Renal cortex interstitium (tissue), 15 donors: ENCODE measurements around the gene SEBOX. TPM values are rescaled to one million over a fixed set of nuclear protein-coding genes. Genes with fewer than 3 reads are reported as not detected.

Experiments
- DNase-seq, 11 donors: peaks; one replicate each; pipeline ENCODE4 v3.0.0-alpha.2; 2013; ENCODE audit warnings: low read depth in 9 of 11, low spot score in 4 of 11; ENCODE audit errors: extremely low read depth in 1 of 11
- long read RNA-seq, 16 experiments: transcript quantifications; one replicate each; lab custom pipeline, GENCODE V29; 2026
- polyA plus RNA-seq, 3 donors: library from polyadenylated mRNA; unstranded; fragments of 120-200 nt; gene quantifications; one replicate each; pipeline ENCODE4 v1.2.1, GENCODE V29; 2013; ENCODE audit not compliant: insufficient read length in 3 of 3

Gene SEBOX, protein sequence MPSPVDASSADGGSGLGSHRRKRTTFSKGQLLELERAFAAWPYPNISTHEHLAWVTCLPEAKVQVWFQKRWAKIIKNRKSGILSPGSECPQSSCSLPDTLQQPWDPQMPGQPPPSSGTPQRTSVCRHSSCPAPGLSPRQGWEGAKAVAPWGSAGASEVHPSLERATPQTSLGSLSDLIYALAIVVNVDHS
- not detected for polyA plus RNA-seq
- long read RNA-seq, donor 1 = 0 reads
- long read RNA-seq, donor 2 = 0 reads
- long read RNA-seq, donor 3 = 0 reads
- long read RNA-seq, donor 4 = 0 reads
- long read RNA-seq, donor 5 = 0 reads
- long read RNA-seq, donor 6 = 0 reads
- long read RNA-seq, donor 7 = 0 reads
- long read RNA-seq, donor 8 = 0 reads
- long read RNA-seq, donor 9 = 0 reads
- long read RNA-seq, donor 10 = 0 reads
- long read RNA-seq, donor 11 = 0 reads
- long read RNA-seq, donor 12 = 0 reads
- long read RNA-seq, donor 13 = 0 reads
- long read RNA-seq, donor 14 = 0 reads
- long read RNA-seq, donor 15 = 0 reads
- long read RNA-seq, donor 16 = 0 reads

DNA sequence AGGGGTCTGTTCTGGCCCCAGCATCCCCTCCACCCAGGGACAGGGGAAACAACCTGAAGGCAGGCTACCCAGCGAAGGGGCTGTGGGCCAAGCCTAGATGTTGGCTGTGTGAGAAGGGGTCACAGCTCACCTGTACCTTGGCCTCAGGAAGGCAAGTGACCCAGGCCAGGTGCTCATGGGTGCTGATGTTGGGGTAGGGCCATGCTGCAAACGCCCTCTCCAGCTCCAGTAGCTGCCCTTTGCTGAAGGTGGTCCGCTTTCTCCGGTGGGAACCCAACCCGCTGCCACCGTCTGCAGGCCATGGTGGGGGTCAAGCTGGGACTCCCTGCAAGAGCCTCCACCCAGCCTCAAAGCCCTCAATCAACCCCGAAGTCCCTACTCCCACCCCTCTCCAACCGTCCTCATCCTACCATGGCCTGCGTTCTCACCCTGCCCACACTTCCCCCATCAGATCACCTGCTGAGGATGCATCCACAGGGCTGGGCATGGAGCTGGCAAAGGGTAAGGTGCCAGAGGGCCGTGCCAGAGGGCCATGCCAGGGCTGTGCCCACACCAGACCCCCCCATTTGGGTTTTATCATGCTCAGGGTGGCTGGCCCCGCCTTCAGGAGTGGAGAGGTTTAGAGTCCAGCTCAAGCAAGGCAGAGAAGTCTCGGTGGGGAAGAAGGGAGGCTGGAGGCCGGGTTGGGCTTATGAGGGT, at the start of gene SEBOX:
Gene SEBOX (minus strand): TSS at position 535 of the 699 bp plus-strand sequence. CDS start 48 bp downstream, at position 487.
- no peak for DNase-seq

- no peak for DNase-seq
These were observed 48.8 kb upstream of the SEBOX start for GRCh38 chr17:28413804-28414203.

GRCh38 chr17:28412099-28412498, 47.1 kb upstream of the SEBOX start:
- no peak for DNase-seq

- DNase-seq = no peak
These were observed 42.9 kb upstream of the SEBOX start for GRCh38 chr17:28407974-28408306.

DNA sequence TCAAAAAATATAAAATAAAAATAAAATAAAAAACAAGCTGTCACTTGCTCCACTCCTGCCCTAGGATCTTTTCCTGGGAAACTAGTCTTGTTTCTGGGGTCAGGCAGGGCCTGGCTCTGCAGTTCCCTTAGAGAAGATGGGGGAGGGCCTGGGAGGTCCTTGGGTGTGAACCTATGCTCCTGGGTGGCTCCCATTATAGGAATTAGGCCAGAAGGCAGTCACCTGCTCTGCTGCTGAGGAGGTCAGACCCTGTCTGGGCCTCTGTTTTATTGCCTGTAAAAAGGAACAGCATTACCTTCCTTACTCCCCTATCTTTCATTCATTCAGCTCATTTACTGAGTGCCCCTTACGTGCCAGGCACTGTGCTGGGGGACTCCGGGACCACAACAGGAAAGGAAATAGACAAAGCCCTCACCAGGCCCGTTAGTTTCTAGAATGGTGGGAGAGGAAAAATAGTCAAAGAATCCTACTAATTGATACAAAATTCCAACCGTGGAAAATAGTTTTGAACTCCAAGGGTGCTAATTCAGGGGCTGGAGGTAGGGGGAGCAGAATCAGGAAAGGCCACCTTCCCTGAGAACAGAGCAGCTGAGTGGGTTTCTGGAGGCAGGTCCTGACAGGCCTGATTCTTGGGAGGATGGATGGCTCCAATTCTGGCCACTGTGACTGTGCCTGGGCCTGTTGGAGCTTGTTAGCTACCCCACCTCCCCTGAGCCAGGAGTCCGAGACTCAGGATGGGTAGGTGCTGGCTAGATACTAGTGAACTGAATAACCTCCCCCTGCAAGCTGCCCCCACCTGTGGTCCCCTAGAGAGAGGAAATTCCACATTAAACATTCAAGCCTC, 42.4 kb upstream of the SEBOX start:
- no peak for DNase-seq

GRCh38 chr17:28406473-28406814, 41.4 kb upstream of the SEBOX start:
- DNase-seq = no peak

DNA sequence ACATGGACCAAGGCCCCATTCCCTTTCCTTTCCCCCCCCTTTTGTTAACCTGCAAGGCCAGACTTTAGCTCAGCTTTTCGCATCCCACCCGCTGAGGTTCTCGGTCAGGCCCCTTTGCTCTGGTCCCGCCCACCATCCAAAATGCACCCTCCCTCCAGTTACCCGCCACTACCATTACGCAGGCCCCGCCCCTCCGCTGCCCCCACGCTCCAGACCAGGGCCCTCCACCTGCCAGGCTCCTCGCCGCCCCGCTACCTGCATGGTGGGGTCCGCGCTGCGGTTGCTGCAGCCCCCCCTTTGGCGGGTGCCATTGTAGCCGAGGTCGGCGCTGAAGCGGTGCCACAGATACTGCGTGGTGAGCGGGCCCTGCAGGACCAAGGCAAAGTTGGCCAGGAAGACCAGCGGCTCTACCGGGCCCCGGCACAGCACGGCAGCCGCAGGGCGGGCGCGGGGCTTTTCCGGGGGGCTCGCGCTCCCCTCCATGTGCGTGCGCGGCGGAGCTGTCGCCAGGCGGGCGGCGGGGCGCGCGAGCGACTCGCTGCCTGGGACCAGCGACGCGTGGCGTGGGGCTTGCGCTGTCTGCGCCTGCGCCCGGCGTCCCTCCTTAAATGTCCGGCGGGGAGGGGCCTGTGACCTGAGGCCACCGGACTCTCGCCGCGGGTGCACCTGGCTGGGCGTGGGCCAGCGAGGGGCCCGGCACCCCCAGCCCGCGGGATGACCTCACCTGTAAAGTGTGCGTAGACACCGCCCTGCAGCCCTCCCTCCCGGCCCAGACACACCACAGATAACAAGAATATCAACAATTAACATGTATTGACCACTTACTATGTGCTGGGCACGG, 40.9 kb upstream of the SEBOX start, which contains the start of gene SLC46A1:
Gene SLC46A1 (minus strand): TSS at position 581 of the 841 bp plus-strand sequence. CDS start 98 bp downstream, at position 483.
- DNase-seq = no peak

GRCh38 chr17:28404812-28405570, 40.0 kb upstream of the SEBOX start:
- DNase-seq = no peak

DNA sequence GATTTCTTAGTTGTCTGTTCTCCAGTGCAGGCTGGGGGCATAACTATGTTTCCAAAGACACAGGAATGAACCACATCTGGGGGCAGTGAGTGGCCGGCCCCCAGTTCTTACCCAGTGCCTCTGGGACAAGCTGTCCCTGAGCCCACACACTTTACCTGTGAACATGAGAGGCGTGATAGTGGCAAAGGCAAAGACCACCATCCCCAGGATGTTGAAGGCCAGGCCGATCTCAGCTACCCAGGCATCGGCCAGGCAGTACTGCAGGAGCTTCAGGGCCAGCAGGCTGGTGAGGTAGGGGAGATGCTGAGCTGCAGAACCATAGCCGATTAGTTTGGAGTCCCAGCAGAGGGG, 39.4 kb upstream of the SEBOX start:
- DNase-seq = no peak

DNA sequence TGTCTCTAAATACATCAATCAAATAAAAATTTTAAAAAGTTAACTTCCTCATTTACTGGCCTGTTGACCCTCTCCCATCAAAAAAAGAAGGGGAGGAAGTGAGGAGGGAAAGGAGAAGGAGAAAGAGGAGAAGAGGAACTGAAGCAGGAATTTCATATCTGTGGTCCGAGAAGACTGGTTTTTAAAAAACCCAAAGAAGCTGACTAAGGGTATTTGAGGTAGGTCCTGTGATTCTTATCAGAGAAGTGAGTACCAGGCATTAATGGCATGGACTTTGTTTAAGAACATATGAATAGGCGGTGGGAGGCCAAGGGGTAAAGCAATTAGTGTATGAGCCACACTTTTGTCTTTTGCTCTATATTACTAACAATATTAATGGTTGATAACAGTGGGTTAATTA, 39.0 kb upstream of the SEBOX start:
- DNase-seq = no peak

DNA sequence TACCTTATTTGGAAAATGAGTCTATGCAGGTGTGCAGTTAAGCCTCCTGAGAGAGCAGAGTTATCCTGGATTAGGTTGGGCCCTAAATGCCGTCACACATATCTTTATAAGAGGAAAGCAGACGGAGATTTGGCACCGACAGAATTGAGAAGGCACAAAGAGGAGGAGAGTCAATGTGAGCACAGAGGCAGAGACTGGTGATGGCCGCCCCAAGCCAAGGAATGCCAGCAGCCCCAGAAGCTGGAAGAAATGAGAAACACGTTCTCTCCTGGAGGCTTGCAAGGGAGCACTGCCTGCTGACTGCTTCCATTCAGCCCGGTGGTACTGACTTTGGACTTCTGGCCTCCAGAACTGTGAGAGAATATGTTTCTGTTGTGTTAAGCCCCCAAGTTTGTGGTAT, 37.8 kb upstream of the SEBOX start:
- DNase-seq = no peak

- DNase-seq = no peak
These were observed 37.2 kb upstream of the SEBOX start for GRCh38 chr17:28402224-28402630.

DNA sequence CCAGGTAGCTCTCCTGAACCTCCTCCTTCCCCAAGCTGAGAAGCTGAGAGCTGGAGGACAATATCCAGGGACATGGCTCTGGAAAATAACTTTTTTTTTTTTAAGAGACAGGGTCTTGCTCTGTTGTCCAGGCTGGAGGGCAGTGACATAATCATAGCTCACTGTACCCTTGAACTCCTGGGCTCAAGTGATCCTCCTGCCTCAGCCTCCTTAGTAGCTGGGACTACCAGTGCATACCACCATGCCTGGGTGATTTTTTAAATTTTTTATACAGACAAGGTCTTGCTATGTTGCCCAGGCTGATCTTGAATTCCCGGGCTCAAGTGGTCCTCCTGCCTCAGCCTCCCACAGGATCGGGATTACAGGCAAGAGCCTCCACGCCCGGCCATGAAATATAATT, 34.8 kb upstream of the SEBOX start:
- DNase-seq = no peak

GRCh38 chr17:28398280-28398981, 33.4 kb upstream of the SEBOX start:
- no peak for DNase-seq

GRCh38 chr17:28397687-28398279, 32.8 kb upstream of the SEBOX start:
- no peak for DNase-seq

DNA sequence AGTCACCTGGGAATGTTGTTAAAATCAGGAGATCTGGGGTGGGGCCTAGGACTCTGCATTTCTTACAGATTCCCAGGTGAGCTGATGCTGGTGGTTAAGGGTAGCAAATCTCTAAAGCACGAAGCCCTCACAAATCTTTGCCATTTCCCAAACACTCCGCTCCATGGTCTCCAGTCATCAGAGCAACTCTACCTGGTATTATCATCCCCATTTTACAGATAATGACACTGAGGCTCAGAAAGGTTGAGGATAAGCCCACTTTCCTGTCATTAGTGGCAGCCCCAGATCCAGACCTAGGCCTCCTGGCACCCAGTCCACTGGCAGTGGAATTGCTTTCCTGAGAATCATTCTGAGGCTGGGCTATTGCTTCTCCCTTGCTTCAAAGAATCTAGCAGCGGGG, 32.3 kb upstream of the SEBOX start:
- no peak for DNase-seq

DNA sequence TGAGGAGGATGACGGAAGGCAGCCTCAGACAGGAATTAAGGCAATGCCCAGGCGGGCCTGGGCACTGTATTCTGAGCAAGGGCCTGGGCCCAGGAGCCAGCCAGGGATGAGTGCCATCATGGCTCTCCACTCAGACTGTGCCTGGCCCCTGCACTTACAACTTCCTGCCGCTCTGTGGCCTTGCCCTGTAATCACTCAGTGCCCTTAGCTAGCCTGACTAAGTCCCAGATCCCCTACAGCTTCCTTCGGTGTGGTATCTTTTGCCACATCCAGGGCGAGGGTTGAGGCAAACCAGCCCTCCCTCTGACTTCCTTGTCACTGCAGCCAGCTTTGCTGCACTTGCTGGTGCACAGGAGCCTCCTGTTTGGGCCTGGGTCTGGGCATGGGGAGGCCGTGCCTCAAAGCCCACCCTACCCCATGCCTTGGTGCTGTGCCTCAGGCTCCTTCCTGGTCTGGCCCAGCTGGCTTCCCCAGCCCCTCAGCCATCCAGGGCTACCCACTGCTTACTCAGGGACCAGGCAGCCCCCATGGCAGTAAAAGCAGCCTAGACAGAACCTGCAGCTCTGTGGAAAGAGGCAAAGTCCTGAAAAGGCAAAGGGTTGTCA, 31.7 kb upstream of the SEBOX start:
- no peak for DNase-seq
